ENCODE data around the gene ARSI.

- no peak for TF ChIP-seq CTCF (tag by site-specific recombination; IDR thresholded peaks at IDR 0.05)
- no peak for TF ChIP-seq PATZ1 (tag by site-specific recombination; IDR thresholded peaks at IDR 0.05)
- TF ChIP-seq ZNF623 (tag by site-specific recombination; IDR thresholded peaks at IDR 0.05): no peak
- no peak for TF ChIP-seq YY1 (tag by site-specific recombination; IDR thresholded peaks at IDR 0.05)
- no peak for TF ChIP-seq ZNF530 (tag by site-specific recombination; IDR thresholded peaks at IDR 0.05; ENCODE audit: low read depth)
- TF ChIP-seq SP3 (tag by site-specific recombination; IDR thresholded peaks at IDR 0.05): no peak
- TF ChIP-seq ZNF660 (tag by site-specific recombination; IDR thresholded peaks at IDR 0.05): no peak
These were observed 31.4 kb downstream of the ARSI start for GRCh38 chr5:150271296-150271692.

Measured in HEK293 (cell line).